Putamen (tissue), 1 donor: ENCODE results near the gene CHD6.

ENCODE experiments used
- DNase-seq: peaks from one replicate; pipeline ENCODE4 v3.0.0-alpha.2; 2016; ENCODE audit warnings: low spot score

CHD6 gene

DNA sequence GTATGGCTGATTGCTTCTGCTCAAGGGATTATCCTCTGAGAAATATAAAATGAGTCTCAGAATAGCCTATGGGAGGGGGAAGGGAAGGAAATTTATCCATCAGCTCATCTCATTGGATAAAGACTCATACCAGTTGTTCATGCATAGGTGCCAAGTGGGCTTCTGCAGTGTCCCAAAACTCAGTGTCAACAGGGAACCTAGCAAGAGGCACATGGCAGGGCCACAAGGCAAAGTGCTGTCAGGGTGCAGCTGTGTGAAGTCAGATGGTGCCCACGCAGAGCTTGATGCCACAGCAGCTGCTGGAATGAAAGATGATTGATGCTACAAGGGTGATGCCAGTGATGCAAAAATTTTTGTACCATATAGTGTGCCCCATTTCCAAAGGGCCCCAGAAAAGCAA, 3.2 kb upstream of the CHD6 start:
- DNase-seq = peak; percentile 31

DNA sequence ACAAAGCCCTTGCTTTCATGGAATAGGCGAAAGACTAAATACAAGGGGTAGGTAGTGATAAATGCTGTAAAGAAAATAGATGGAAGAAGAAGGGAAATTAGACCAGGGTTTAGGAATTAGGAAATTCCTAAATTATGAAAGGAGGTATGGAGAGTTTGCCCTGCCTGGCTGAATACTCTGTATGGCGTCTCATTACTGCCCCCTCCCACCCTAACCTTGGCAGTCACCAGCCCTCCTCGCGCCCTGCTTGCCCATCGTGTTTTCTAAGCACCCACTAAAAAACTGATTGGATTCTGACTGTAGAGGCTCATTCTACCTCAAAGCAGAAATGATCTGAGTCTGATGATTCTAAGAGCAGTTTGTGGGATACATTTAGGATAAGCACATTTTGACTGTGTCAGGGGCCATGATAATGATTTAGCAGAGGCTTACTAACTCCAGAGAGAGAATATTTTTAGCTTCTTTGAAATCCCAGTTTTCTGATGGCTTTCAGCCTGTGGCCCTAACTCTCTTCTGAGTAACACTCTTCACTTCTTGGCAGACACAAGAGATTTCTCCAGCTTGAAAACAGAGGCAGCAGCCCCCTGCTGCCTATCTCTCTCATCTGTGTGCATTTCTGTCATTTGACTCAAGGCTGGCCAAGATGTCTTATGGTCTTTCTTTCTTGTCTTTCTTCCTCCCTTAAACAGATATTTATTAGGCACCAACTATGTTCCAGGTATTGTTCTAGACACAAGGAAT, 1.4 kb upstream of the CHD6 start:
- DNase-seq = no peak

DNA sequence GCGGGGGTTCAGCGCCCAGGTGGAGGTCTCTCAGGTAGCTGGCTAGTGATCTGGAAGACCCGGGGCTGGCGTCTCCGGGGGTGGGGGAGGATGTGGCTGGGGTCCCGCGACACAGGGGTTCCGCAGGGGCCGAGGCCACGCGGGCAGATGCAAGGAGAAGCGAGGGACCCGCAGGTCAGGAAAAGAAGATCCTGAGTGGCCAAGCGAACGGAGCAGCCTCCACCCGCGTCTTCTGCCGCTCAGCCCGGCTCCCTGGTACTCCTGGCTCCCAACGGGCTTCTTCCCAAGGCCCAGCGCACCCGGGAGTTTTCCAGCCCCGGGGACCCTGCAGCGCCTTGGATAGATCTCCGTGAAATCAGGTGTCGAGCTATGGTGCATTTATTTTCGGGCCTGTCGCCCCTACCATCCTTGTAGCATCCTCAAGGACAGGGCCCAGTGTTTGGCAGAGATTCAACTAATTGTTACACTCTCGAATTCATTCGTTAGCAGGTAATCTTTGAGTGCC, 682 bp upstream of the CHD6 start:
- peak; percentile 19 for DNase-seq

DNA sequence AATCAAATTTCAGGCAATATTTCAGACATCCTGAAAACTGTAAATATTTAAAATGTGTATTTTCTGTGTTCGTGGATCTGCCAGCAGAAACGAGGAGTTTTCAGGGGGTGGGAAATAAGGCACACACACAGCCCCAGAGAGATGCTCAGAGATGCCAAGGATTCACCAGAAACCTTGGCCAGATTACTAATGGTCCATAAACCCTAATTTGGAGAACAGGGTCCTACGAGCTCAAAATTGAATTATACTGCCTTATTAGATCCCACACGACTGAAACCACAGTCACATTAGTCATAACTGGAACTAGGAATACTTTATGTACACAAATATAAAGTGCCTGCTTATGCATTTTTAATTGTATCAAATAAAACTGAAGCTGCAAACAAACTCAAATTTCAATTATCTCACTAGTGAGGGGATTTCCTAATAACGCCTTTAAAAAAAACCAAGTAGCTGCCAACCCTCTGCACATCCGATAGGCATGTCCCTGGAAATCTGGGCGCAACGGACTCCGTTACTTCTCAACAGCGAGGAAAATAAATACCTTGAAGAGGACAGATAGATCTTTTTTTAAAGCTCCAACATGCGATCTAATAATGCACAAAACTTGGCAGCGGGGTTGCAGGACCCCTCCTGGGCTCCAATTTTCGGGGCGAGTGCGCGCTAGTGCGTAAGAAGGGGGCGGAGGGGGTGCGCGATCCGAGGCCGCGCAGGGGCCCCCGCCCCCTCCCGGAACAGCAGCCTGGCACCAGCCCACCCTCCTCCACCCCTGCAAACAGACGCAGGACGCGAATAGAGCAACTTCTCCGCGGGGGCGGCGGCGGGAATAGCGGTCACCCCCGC, 897 bp downstream of the CHD6 start:
- DNase-seq = peak; percentile 16

DNA sequence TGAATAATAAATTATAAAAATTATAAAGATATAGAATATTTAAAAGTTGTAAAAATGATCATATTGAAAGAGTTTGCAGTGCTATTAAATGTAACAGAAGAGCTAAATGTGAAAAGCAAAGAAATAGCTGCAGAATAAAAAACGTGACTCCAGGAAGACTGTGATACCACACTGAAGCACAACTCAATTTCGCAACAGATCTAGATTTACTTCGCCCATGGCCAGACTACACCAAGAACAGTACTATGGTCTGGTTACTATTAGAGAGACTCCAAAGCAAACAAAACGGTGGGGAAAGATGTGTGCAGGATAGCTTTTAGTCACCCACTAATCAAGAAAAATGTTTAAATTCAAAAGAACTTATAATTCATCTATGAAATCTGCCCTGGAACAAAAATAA, 1.9 kb downstream of the CHD6 start:
- no peak for DNase-seq

DNA sequence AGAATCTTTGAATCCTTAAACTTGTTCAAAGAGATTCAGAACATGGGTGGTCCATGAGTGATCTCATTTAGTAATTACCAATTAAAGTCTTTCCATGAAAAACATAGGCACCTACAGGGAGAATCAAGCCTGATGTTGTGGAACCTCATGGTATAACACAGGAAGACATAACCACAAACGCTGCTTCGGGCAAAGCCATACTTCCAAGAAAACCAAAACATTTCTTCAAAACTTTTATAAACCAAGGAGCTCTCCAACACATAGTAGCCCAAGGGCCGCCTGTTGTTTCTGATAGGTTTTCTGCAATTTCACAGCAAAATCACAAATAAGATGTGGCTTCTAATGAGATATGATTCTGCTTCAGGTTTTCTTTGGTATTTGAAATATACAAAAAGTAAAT, 2.5 kb downstream of the CHD6 start:
- DNase-seq = no peak

DNA sequence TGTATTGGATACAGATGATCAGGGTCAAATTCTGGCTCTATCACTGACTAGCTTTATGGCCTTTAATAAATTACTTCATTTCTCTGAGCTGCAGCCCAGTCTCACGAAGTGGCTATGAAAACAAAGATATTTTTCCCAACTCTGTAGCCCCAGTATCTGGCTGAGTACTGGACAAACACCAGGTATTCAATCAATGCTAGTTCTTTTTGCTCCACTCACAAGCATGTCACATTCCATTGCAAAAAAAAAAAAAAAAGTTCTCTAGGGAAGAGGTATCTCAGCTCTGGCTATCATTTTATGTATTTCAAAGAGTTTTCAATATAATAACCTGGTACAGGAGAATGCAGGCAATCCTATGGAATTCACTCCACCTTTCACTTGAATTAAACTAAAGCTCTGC, 3.1 kb downstream of the CHD6 start:
- no peak for DNase-seq

DNA sequence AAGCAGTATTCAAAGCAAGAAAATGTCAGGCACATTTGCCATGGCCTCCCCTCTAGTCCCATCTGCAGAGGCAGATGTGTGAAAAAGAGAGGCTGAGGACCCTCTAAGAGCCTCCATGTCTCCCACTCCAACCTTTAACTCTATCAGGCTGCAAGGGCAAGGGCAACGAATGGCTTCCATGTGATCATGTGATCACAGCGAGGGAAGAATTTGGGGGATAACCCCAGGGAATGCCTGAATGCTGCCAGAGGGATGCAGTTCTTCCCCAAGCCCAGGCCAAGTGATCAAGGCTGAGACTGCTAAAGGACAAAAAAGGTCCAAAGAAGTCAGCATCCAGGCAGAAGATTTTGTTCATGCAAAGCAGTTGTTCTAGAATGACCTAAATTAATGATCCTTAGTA, 4.9 kb downstream of the CHD6 start:
- DNase-seq = no peak

DNA sequence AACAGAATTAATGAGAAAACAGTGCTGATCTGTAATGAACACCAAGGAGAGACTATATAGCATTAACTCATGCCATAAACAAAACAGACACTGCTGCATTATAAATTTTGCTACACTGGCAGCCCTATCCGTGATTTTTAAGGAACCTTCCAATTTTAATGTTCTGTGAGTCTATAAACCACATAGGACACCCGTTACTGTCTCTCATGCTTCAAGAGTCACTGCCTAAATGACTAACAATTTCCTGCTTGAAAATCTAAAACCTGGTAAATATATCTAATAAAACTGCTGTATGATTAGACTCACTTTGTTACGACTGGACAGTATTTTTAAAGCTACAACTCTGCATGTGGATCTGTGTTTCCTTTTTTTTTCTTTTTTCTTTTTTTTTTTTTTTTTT, 8.7 kb downstream of the CHD6 start:
- no peak for DNase-seq

DNA sequence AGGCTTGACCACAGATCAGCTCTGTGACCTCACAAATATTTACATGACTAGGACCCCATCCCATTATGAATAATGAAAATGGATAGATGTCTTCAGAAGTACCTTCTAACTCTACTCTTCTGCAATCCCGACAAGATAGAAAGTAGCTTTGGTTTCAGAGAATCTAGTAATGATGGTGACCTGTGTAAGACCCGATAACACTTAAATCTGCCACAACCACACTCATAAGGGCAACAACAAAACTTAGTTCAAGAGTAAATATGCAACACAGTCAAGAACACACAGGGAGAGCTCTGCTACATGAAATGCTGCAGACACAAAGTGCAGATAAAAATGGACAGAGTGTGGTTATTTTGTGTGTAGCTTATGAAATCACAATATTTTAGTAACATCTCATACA, 9.6 kb downstream of the CHD6 start:
- no peak for DNase-seq

DNA sequence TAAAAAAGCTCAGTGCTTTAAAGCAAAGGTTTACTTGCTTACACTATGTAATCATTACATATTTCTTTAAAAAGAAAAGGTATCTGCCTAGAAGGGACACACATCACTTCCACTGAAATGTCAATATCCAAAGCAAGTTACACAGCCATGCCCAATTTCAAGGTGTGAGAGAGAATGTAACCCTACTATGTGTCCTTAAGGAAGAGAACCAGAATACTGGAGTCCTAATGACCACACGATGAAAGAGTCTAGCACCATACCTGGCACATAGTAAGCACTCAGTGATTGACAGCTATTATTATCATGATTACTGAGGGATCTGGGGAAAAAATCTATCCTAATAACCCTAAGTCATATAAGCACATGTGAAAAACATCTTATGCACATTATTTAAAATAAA, 10.4 kb downstream of the CHD6 start:
- no peak for DNase-seq

DNA sequence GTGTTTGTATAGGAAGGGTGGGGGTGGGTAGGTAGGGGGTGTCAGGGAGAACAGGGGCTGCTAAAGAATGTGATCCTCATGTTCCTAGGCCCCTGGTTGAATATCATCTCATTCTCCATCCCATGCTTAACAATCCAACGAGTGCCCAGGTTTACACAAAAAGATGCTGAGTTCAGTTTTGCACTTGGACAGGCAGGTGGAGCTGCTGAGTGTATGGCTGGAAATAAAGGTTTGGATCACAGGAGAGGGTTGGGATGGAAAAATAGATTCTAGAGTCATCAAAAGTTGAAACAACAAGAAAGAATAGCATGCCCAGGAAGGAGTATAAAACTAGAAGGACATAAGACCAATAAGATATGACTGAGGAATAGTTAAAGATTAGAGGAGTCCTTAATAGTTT, 14.2 kb downstream of the CHD6 start:
- no peak for DNase-seq

DNA sequence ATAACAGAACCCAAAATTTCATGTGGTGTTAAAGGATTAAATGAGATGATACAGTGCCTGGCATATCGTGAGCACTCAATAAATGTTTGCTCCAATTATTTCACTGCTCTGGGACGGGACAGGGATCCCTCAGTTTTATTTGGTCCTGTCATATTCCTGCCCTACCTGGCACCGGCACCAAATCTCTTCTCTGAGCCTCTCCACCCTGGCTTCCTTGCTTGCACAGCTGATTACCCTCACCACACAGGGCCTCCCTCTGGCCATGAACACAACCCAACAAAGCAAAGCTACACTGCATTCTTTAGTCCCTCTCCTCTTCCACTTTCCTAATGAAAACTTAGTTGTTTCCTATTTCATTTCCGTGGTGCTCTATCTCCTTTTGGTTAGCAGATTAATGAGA, 16.4 kb downstream of the CHD6 start:
- DNase-seq = no peak

DNA sequence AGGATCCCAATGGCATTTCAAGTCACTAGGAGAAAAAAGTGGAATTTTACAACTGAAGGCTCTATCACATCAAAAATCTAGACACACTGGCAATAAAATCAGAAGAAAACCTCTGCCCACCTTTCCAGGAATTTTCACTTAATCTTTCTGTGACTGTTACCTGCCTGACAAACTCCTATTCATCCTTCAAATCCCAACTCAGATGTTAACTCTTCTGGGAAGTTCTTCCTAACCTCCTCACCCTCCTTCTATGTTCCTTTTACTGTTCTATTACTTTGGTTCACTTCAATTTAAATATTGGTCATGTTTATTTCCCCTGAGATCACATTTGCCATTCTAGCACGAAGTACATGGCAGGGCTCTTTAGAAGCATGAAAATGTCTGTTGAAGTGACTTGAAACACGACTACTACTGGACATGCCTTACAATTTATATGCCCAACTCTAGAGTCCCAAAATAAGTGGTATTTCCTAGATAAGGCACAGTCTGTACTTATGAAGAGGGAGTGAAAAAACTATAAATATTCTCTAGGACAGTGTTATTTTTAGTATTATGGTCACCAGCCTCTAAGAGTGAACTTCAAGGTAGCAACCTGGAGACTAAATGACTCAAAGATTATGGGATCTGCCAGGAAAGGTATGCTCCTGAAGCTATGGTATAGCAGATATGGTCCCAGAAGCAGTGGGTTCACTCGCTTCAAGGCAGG, 17.1 kb downstream of the CHD6 start:
- no peak for DNase-seq

DNA sequence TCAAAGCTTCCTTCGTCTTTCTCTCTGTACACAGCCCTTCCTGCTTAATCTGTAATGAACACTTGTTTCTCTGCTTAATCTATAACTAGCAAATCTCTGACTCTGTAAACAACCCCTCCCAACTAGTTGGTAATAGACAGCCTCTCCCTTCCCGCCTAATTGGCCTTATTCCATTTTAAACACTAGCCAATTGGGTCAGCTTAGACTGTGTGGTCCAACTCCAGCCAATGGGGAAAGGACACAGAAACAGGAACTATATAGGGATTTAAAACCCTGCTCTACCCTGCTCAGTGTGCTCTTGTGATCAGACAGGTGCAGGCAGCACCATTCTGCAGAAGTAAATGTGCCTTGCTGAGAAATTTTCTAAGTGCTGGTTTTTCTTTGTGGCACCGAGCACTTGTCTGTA, 18.5 kb downstream of the CHD6 start:
- DNase-seq = no peak

DNA sequence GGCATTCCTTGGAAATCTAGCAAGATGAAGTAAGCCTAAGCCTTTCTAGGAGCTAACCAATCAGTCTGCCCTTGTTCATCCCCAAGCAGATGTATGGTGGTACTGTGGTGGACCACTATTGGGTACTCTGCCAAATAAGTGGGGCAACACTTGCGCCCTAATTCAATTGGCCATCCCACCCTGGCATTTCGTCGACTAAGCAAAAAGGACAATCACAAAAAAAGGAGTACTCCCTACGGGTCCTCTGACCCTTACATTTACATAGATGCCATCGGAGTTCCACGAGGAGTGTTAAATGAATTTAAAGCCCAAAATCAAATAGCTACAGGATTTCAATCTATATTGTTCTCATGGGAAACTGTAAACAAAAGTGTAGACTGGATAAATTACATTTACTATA, 19.5 kb downstream of the CHD6 start:
- no peak for DNase-seq

DNA sequence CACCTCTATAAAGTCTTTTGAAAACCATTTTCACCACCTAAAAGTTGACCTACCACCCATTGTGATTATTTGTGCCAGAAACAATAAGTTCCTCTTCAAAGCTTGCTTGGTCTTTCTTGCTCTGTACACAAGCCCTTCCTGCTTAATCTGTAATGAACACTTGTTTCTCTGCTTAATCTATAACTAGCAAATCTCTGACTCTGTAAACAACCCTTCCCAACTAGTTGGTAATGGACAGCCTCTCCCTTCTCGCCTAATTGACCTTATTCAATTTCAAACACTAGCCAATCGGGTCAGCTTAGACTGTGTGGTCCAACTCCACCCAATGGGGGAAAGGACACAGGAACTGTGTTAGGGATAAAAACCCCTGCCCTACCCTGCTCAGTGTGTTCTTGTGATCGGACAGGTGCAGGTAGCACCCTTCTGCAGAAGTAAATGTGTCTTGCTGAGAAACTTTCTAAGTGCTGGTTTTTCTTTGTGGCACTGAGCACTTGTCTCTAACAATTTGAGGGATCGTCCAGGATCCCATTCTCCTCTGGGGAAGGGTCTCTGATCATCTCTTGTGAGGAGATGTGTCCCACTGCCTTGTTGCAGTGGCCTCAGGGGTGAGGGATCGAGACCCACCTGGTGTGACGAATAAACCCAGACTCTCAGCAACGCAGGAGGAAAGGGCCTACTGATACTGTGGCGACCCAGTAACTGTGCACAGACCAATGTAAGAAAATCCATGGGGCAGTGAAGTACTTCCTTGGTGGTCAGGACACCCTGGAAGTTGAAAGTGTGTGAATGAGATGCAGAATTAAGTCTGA, 23.5 kb downstream of the CHD6 start:
- no peak for DNase-seq

DNA sequence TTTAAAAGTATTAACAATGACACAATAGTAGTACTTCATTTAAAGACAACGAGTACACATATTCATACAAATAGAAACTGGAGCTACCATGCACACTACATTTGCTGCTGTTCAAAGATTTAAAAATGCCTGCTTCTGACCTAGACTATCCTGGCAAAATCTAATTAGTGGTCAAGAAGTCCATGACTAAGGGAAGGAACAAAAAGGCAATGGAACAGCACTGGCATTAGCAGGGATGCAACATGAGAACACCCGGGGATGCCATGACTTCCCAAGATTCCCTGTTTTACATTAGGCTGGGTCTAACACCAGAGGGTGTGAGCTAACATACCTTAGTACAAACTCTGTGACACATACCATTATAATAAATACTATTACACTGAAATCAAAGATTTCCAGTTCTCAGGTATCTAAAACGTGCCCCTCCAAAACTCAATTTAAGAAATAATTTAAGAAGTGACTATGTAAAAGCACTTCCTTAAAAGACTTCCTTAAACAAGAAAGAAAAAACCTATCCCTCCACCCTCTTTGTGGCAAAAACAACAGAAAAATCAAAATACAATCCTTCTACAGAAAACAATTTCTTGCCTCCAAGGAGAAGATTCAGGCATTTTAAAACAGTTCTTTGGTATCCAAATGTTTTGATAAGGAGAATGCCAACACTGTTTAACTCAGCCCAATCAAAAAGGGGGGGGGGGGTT, 25.5 kb downstream of the CHD6 start:
- no peak for DNase-seq

DNA sequence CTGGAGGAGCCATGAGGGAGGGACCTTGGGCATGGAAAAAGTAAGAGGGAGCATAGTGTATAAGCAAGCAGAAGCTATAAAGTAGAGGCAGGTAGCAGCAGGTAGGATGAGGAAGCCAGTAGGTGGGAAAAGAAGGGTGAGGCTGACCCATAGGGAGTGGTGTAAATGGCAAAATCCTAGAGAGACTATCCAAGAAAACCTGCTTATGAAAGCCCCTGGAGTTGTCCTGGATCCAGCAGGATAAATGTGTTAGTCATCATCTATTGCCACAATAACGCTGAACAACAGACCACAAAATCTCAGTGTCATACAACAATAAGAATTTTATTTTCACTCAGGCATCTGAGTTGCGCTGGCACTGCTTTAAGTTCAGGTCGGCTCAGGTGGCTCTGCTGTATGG, 30.2 kb downstream of the CHD6 start:
- no peak for DNase-seq

DNA sequence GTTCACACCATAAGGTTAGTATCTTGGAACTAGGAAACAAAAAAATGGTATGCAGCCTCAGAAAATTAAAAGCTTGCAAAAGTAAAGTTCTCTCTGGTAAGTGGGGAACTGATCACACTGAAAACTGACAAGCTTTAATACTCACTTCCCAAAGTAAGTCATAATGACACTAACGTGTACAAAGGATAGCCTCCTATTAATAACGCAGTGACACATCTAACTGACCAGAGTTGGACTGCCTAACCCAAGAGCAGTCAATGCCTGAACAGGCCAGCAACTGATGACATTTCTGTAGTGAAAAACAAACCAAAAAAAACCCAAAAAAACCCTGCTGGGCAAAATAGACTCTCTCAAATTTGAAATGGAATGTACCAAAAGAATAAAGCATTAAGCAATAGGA, 30.7 kb downstream of the CHD6 start:
- no peak for DNase-seq

DNA sequence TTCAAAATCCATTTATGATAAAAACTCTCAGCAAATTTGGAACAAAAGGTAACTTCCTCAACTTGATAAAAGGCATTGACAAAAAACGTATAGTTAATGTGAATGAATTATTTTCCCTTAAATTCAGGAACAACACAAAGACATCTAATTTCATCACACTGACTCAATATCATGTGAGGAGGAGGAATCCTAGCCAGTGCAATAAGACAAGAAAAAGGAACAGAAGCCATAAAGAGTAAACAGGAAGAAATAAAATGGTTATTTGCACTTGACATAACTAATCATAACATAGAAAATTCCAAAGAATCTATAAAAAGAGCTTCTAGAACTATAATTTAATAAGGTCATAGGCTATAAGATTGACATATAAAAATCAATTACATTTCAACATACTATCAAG, 31.4 kb downstream of the CHD6 start:
- DNase-seq = no peak
